Caco-2 (cell line): ENCODE measurements around the gene PAK4. TPM values are rescaled to one million over a fixed set of nuclear protein-coding genes. Genes with fewer than 3 reads are reported as not detected.

Experiments
- Bru-seq: library from RNA; stranded (reverse); fragments of 400-500 nt; gene quantifications from one replicate; lab custom pipeline; 2021; lab: Mats Ljungman, UMichigan
- BruChase-seq, 2 experiments: library from RNA; stranded (reverse); fragments of 400-500 nt; gene quantifications; one replicate each; lab custom pipeline; 2021; lab: Mats Ljungman, UMichigan
- BruUV-seq: library from RNA; stranded (reverse); fragments of 400-500 nt; replicated peaks from 2 replicates; lab custom pipeline; 2021; lab: Mats Ljungman, UMichigan
- CTCF ChIA-PET: fragments of 300-600 bp; sonication (Branson Sonifier 250); formaldehyde crosslinking; loops from one replicate; lab custom pipeline; 2022; ENCODE audit warnings: antibody characterized with exemption; lab: Charles Lee
- POLR2A ChIA-PET: fragments of 300-600 bp; sonication (Branson Sonifier 250); formaldehyde crosslinking; loops from one replicate; lab custom pipeline; 2022; ENCODE audit warnings: antibody characterized with exemption; lab: Charles Lee
- DNase-seq, 2 experiments: peaks; one replicate each; pipeline versions ENCODE4 v3.0.0 to v3.0.0-alpha.2; 2020 to 2022
- H3K27me3 ChIP-seq: replicated peaks from 2 replicates; pipeline ENCODE4 v1.6.0; 2011; ENCODE audit warnings: low read length; ENCODE audit not compliant: control insufficient read depth, insufficient read depth
- H3K36me3 ChIP-seq: 2 replicates; pipeline ENCODE4 v1.5.1; 2011; ENCODE audit warnings: low read length; ENCODE audit not compliant: control insufficient read depth, insufficient read depth
- H3K4me1 ChIP-seq: fragments of 250-450 bp; sonication (Bioruptor Pico); 2 replicates; pipeline ENCODE4 v1.5.1; 2020; ENCODE audit warnings: mild to moderate bottlenecking
- H3K4me3 ChIP-seq: 2 replicates; pipeline ENCODE4 v1.5.1; 2011; ENCODE audit warnings: low read depth, mild to moderate bottlenecking, control low read depth, low read length
- H3K9me3 ChIP-seq: fragments of 250-450 bp; sonication (Bioruptor Pico); 2 replicates; pipeline ENCODE4 v1.5.1; 2020; ENCODE audit warnings: mild to moderate bottlenecking, moderate library complexity
- H3K27ac Mint-ChIP-seq: one replicate; pipeline ENCODE4 v1.8.0; 2022; ENCODE audit warnings: mixed read lengths; ENCODE audit not compliant: unreplicated experiment
- H3K27me3 Mint-ChIP-seq: one replicate; pipeline ENCODE4 v1.8.0; 2022; ENCODE audit warnings: mixed read lengths; ENCODE audit not compliant: insufficient read depth, unreplicated experiment
- H3K36me3 Mint-ChIP-seq: one replicate; pipeline ENCODE4 v1.8.0; 2022; ENCODE audit warnings: mild to moderate bottlenecking, mixed read lengths; ENCODE audit not compliant: insufficient read depth, unreplicated experiment
- H3K4me1 Mint-ChIP-seq: one replicate; pipeline ENCODE4 v1.8.0; 2022; ENCODE audit warnings: low read depth, mixed read lengths; ENCODE audit not compliant: unreplicated experiment
- H3K4me3 Mint-ChIP-seq: one replicate; pipeline ENCODE4 v1.8.0; 2022; ENCODE audit warnings: mild to moderate bottlenecking, moderate library complexity, mixed read lengths; ENCODE audit not compliant: unreplicated experiment
- H3K9me3 Mint-ChIP-seq: one replicate; pipeline ENCODE4 v1.8.0; 2022; ENCODE audit warnings: mixed read lengths; ENCODE audit not compliant: unreplicated experiment
- CTCF ChIP-seq, 2 experiments: fragments of 200-600 bp in 1 of 2; IDR thresholded peaks; 1 replicate in 1 of 2; 2 replicates in 1 of 2; pipeline versions ENCODE4 v1.5.1 to v1.8.0; 2011 to 2022; ENCODE audit warnings: antibody characterized with exemption in 1 of 2, control low read depth in 1 of 2, inconsistent platforms in 1 of 2, low read depth in 1 of 2, low read length in 1 of 2, mild to moderate bottlenecking in 1 of 2, moderate library complexity in 1 of 2; ENCODE audit not compliant: insufficient read depth in 1 of 2, severe bottlenecking in 1 of 2, unreplicated experiment in 1 of 2
- intact Hi-C: fragments of 100-400 bp; cut with micrococcal nuclease; formaldehyde crosslinking; loops from one replicate; pipeline ENCODE4 v1.10.0; 2022; ENCODE audit not compliant: unreplicated experiment
- long read RNA-seq: library from polyadenylated mRNA; stranded (forward); transcript quantifications from one replicate; pipeline ENCODE4 v2.0.0, GENCODE V29; 2022
- total RNA-seq: library from RNA; stranded (reverse); gene quantifications from 2 replicates; pipeline ENCODE4 v1.2.3, GENCODE V29; 2022

PAK4 gene
- total RNA-seq (98.6 and 112 TPM in 2 replicates), Bru-seq, nascent RNA (percentile 74 among the genes with signal in this experiment), BruChase-seq, experiment 1, labeled RNA remaining after a 2-hour chase (percentile 72 among the genes with signal in this experiment), BruChase-seq, experiment 2, labeled RNA remaining after a 6-hour chase (percentile 80 among the genes with signal in this experiment)
- long read RNA-seq, full-length matches to known transcripts, result 15 of 101 reads
- long read RNA-seq, partial matches to known transcripts, result 25 of 101 reads
- long read RNA-seq, other reads (novel, unspliced or antisense), result 61 of 101 reads

GRCh38 chr19:39125554-39126311 is at the start of gene PAK4:
Gene PAK4 (plus strand): TSS chr19:39125786. CDS start chr19:39169554, 43,768 bp downstream.
- no TSS peak for BruUV-seq
- Histone ChIP-seq H3K4me3 (peak within 1 kb of the TSS; percentile 86), H3K27me3 (no peaks in the 10 kb centered on the region), H3K36me3 (no peaks in the 10 kb centered on the region), H3K4me1 (peaks cover 35% of the 10 kb centered on the region), H3K9me3 (no peaks in the 10 kb centered on the region)
- TF ChIP-seq CTCF (IDR thresholded peaks at IDR 0.05; ENCODE audit: insufficient read depth in 1 of 2, low read depth in 1 of 2, low read length in 1 of 2, severe bottlenecking in 1 of 2, unreplicated experiment in 1 of 2), result peak in 1 of 2 experiments; percentile 13
- Mint-ChIP-seq H3K27me3 (no peaks in the 10 kb centered on the region), H3K9me3 (no peaks in the 10 kb centered on the region), H3K36me3 (peaks cover 32% of the 10 kb centered on the region), H3K4me1 (peaks cover 42% of the 10 kb centered on the region), H3K4me3 (peak within 1 kb of the TSS; percentile 94), H3K27ac (peak within 1 kb of the TSS; percentile 98)
- DNase-seq, result peak; percentile 98 to 99
- CTCF ChIA-PET, result interaction anchor here (0.6 kb wide), 1 partner anchor 74 kb away, joined by 3 read pairs; no protein-coding TSS in a partner anchor
- intact Hi-C loops, result loop anchor here (1.0 to 5.0 kb wide), 3 partner anchors 14 to 272 kb away; no protein-coding TSS in a partner anchor
- POLR2A ChIA-PET, result interaction anchor here (0.6 to 0.8 kb wide), 3 partner anchors 10 to 873 kb away, joined by 3 to 11 read pairs (median 3); no protein-coding TSS in a partner anchor

- H3K4me1 ChIP-seq, result no peaks in the 10 kb centered on the region
- no peaks in the 10 kb centered on the region for H3K9me3 ChIP-seq
- H3K27me3 ChIP-seq, result no peaks in the 10 kb centered on the region
- Mint-ChIP-seq H3K27ac (no peak overlapping the region), H3K9me3 (no peaks in the 10 kb centered on the region), H3K4me1 (no peaks in the 10 kb centered on the region), H3K4me3 (no peak overlapping the region), H3K27me3 (peaks cover 4% of the 10 kb centered on the region), H3K36me3 (no peaks in the 10 kb centered on the region)
- CTCF ChIA-PET, result no interaction called here
- no peak for DNase-seq
- H3K4me3 ChIP-seq, result no peak overlapping the region
- no peaks in the 10 kb centered on the region for H3K36me3 ChIP-seq
- no TSS peak for BruUV-seq
- POLR2A ChIA-PET, result no interaction called here
- no peak for TF ChIP-seq CTCF (IDR thresholded peaks at IDR 0.05; ENCODE audit: insufficient read depth in 1 of 2, low read depth in 1 of 2, low read length in 1 of 2, severe bottlenecking in 1 of 2, unreplicated experiment in 1 of 2)
- intact Hi-C loops, result no loop called here
These were observed 48.3 kb upstream of the PAK4 start for GRCh38 chr19:39077323-39077722.
